ENCODE measurements around the gene NFIX.

- TF ChIP-seq POLR2A (IDR thresholded peaks at IDR 0.05), result no peak
- TF ChIP-seq CTCF (IDR thresholded peaks at IDR 0.05), result no peak
- TF ChIP-seq POLR2AphosphoS5 (IDR thresholded peaks at IDR 0.05), result no peak
- TF ChIP-seq EP300 (IDR thresholded peaks at IDR 0.05), result no peak
These were observed 144.5 kb downstream of the NFIX start for GRCh38 chr19:13139633-13140311.
